Measurements from ENCODE around the gene SRC.

The SRC gene

GRCh38 chr20:37385176-37385575, 39.2 kb downstream of the SRC start:
- DNase-seq: no peak

DNA sequence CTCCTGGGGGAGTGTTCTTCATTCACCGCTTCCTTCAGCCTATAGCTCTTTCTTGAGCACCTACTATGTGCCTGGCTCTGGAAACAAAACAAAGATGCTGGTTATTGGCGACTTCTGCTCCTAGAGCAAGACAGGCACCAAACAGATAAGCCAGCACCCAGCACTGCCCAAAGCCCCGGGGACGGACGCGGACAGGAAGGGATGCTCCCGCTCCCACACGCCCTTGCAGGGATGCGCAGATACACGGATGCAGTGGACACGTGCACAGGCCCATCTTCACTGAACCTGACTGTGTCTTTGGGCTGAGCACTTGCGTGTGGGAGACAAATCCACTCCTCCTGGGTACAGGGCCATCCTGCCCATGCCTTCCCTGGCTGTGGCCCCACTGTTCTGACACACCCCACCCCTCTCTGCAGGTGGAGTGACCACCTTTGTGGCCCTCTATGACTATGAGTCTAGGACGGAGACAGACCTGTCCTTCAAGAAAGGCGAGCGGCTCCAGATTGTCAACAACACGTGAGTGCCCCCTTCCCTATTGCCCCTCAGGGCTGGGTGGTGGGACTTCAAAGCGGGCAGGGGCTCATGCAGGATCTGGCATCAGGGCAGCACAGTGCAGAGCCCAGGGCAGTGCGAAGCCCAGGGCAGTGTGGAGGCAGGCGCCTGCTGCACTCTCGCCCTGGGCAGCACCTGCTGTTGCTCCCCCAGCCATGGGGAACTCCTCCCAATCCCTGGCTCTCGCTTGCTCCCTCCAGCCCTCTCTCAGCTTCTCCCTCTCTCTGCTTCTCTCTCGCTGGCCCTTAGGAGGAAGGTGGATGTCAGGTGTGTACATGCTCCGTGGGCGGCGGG, 39.9 kb downstream of the SRC start:
- DNase-seq: no peak

GRCh38 chr20:37386505-37387251, 40.7 kb downstream of the SRC start:
- DNase-seq: no peak

DNA sequence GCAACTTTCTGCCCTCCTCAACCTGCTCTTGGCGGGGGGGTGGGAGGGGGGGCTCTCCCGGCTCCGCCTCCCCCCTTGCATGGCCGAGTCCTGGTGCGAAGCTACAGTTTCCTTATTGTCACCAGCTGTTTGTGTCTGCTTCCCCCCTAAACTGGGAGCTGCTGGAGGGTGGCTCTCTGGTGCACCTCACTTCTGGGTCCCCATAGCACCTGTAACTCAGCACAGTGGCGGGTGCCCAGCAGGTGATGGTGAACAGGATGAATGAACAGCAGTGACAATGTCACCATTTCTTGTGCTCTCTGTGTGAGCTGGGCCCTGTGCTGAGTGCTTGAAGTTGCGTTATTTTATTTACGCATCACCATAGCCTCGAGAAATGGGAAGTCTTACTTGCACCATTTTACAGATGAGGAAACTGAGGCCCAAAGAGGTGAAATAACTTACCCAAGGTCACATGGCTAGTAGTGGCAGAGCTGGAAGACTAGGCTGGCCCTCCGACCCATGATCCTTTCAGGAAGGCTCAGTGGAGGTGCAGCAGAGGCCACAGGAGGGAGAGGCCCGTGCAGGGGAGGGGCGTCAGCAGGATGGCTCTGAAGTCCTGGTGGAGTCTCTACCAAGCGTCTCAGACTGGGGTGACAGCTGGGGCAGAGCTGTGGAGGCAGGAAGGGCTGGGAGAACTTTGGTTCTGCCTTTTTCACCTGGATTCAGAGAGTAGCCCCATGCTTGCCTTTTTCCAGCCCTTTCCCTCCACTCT, 41.8 kb downstream of the SRC start:
- no peak for DNase-seq

DNA sequence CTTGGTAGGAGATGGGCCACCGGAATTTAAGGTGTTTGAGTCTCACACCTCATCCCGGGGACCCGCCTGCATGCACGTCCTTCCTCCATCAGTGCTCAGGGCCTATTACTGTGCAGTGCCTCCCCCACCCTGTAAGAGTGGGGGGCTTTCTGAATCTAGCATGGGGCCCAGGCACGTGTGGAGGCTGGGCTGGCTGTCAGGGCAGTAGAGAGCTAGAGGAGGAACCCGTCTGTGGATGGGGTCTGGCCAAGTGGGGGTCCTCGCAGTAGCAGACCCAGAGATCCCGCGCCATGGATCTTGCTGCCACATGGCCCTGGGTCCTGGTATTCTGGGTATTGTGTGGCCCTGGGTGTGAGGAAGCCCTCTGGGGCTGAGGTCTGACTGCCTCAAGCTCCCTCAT, 42.9 kb downstream of the SRC start:
- DNase-seq: no peak

DNA sequence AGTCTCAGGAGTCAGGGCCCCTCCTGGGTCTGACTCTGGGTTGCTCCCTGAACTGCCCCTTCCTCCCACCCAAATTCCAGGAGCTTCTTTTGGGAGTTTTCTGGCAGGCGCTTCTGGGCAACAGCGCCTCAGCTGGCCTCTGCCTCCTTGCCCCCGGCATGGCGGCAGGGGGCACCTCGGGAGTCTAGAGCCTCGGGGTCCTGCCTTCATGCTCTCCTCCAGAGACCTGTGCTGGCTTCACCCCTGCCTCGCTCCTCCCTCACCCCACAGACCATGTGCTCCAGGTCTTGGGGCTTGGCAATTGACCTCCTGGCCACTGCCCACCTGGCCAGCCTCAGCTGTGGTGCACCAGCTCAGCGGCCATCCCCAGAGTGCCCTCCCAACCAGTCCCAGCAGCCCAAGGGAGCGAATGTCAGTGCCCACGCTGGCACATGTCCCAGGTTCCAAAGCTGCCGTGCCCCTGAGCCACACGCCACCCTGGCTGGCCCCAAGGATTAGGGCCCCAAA, 43.4 kb downstream of the SRC start:
- DNase-seq: no peak

GRCh38 chr20:37389844-37390275, 43.9 kb downstream of the SRC start:
- DNase-seq: no peak

GRCh38 chr20:37390503-37390890, 44.6 kb downstream of the SRC start:
- DNase-seq: no peak

DNA sequence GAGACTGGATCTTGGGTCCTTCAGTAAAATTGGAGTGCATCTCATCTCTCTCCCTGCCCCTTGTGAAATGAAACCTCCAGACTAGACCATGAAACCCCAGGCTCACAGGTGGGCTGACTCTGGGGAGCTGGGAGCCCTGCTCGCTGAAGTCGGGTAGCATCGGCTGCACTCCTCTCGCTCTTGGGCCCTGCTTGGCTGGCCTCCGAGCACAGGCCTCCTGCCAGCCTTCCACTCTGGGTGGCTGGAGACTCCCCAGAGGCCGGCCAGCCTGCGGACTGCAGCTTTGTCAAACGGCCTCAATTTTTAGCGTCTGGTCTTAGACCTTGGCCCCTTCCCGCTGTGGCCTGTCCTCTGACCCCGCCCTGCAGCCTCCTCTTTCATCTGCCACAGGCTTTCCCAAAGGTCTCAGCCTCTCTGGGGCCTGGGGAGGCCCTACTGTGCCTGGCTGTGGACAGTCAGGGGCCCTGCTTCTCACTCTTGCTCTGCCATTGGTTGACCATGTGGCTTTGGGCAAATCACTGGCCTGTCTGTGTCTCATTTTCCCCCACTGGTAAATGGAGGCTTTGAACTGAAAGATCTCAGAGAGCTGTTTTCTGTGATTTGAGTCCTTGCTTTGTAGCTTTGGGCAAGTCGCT, 45.1 kb downstream of the SRC start:
- DNase-seq: no peak

GRCh38 chr20:37392441-37393195, 46.7 kb downstream of the SRC start:
- DNase-seq: no peak

GRCh38 chr20:37393196-37393862, 47.4 kb downstream of the SRC start:
- DNase-seq: no peak

DNA sequence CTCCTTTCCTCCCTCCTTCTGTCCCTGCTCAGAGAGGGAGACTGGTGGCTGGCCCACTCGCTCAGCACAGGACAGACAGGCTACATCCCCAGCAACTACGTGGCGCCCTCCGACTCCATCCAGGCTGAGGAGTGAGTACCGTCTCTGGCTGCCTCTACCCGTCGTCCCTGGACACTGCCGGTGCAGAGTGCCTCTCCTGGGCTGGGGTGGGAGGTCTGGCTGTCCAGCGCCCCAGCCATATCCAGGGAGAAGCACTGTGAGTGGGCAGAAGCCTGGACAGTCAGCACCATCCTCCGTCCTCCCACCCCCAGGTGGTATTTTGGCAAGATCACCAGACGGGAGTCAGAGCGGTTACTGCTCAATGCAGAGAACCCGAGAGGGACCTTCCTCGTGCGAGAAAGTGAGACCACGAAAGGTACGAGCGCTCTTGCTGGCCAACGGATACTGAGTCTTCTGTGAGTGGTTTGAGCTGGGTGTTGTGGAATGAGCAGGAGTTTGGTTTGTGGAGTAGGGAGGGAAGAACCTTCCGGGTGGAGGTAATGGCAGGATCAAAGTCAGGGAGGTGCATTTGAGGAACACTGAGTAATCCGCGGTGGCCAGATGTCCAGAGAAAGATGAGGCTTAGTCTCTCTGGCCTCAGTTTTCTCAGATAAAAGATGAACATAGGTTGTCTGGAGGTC, 48.1 kb downstream of the SRC start:
- no peak for DNase-seq

DNA sequence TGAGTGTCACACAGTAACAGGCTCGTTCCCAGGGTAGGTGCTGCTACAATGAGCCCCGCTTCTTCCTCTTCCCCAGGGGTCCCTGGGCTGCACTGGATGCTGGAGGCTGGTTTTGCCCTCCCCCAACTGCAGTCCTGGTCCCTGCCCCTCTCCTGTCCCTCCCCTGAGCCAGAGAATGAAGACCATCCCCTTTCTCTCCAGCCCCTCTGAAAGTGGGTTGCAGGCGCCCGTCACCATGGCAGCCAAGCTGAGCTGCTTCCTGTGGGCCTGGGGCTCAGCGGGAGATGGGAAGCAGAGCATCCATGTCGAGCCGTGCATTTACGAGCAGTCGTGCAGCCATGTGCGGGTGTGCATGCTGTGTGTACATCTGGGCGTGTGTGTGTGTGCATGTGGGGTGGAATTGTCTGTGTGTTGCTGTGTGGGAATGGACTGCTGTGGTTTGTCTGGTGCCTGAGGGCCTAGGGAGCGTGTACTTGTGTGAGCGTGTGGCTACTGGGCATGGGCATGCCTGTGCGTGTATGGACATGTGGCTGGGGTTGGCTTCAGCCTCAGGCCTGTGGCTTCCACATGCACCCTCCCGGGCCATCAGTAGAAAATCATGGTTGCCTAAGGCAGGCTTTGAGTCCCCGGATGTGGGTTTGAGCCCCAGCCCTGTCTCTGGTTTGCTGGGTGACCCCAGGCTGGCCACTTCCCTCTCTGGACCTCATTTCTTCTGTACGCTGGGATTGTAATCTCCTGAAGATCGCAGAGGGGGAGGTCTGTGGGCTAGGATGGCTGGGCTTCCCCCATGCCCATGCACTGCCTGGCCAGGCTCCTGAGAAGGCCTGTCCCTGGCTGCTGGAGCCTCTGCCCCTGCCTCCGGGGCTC, 48.8 kb downstream of the SRC start:
- DNase-seq: no peak

DNA sequence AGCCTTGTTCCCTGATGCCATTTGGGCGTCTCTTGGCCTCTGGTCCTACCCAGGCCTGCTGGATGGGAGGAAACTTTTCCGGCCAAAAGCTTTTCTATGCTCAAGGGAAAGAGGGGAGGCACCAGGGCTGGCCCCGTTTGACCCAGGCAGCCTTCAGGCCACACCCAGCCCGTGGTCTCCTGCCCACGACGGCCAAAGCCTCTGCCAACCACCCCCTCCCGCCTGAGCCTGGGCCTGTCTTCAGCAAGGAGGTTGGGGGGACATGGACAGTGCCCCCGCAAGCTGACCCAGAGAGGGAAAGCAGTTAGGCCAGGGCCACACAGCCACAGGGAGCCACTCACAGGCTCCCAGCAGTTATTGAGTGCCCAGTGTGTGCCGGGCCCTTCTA, 49.5 kb downstream of the SRC start:
- no peak for DNase-seq

- DNase-seq: peak; percentile 59 to 73
These were observed 50.0 kb downstream of the SRC start for GRCh38 chr20:37395921-37396415.

GRCh38 chr20:37396416-37397075, 50.6 kb downstream of the SRC start:
- peak; percentile 68 to 84 for DNase-seq

GRCh38 chr20:37397076-37397953, 51.4 kb downstream of the SRC start:
- peak in 1 of 2 experiments; percentile 29 for DNase-seq

Data from SHP77 (cell line).